HepG2 (cell line): ENCODE measurements around the gene STAB2. TPM values are rescaled to one million over a fixed set of nuclear protein-coding genes. Genes with fewer than 3 reads are reported as not detected.

ENCODE experiments used
- ATAC-seq: fragments of 200-7000 bp; cut with Tn5 transposase; 3 replicates; pipeline ENCODE4 v1.9.1; 2020; ENCODE audit warnings: mild to moderate bottlenecking, moderate library complexity
- BruUV-seq: library from RNA; stranded (reverse); fragments of 400-500 nt; replicated peaks from 2 replicates; lab custom pipeline; 2021; lab: Mats Ljungman, UMichigan
- CTCF ChIA-PET: fragments of 300-600 bp; formaldehyde crosslinking; extraction: SDS; loops from one replicate; lab custom pipeline; 2021; ENCODE audit warnings: low total read pairs, inconsistent platforms, low intra/inter-chr PET ratio; lab: Yijun Ruan, JAX
- POLR2A ChIA-PET: fragments of 350-600 bp; sonication (Branson Sonifier 250); formaldehyde crosslinking; loops from one replicate; lab custom pipeline; 2020; ENCODE audit warnings: antibody characterized with exemption, inconsistent platforms; lab: Yijun Ruan, JAX
- DNase-seq: peaks from one replicate; pipeline ENCODE4 v3.0.0-alpha.2; 2015; ENCODE audit warnings: low spot score
- FAIRE-seq: peaks from 3 replicates; lab custom pipeline; 2011; peaks lifted over from hg19 to GRCh38; lab: Jason Lieb, UNC
- H2AFZ ChIP-seq: one replicate; pipeline ENCODE4 v1.6.1; 2011; ENCODE audit warnings: low read length, inconsistent platforms
- H3K27ac ChIP-seq: fragments of 300-600 bp; 3 replicates; pipeline ENCODE4 v1.8.0; 2011; ENCODE audit warnings: mixed run types, mild to moderate bottlenecking, mixed read lengths, low read length, inconsistent platforms; ENCODE audit not compliant: insufficient read depth; ENCODE audit errors: extremely low read length
- H3K27me3 ChIP-seq, 2 experiments: fragments of 200-600 bp in 1 of 2; 2 replicates in 1 of 2; 3 replicates in 1 of 2; pipeline versions ENCODE4 v1.6.0 to v1.8.0; 2011; ENCODE audit warnings: low read length in 2 of 2, mild to moderate bottlenecking in 2 of 2, moderate library complexity in 2 of 2, inconsistent platforms in 1 of 2; ENCODE audit not compliant: insufficient read depth in 2 of 2, control insufficient read depth in 1 of 2
- H3K36me3 ChIP-seq, 2 experiments: fragments of 200-600 bp in 1 of 2; replicated peaks in 1 of 2; 2 replicates in 1 of 2; 3 replicates in 1 of 2; pipeline versions ENCODE4 v1.5.1 to v1.8.0; 2011; ENCODE audit warnings: low read length in 2 of 2, inconsistent platforms in 1 of 2; ENCODE audit not compliant: insufficient read depth in 2 of 2, control insufficient read depth in 1 of 2
- H3K4me1 ChIP-seq: 2 replicates; pipeline ENCODE4 v1.5.1; 2012; ENCODE audit warnings: low read length, inconsistent platforms; ENCODE audit not compliant: insufficient read depth
- H3K4me2 ChIP-seq: 2 replicates; pipeline ENCODE4 v1.6.0; 2011; ENCODE audit warnings: low read depth, low read length, inconsistent platforms
- H3K4me3 ChIP-seq, 3 experiments: fragments of 200-600 bp in 1 of 3; sonication (generic), shearing (Covaris generic) in 1 of 3; replicated peaks in 1 of 3; 2 replicates each; pipeline ENCODE4 v1.5.1; 2011 to 2016; ENCODE audit warnings: low read length in 3 of 3, inconsistent platforms in 2 of 3, low read depth in 2 of 3, mild to moderate bottlenecking in 2 of 3, control low read depth in 1 of 3, mixed read lengths in 1 of 3; ENCODE audit not compliant: insufficient read depth in 1 of 3
- H3K79me2 ChIP-seq: one replicate; pipeline ENCODE4 v1.6.1; 2011; ENCODE audit warnings: low read length, inconsistent platforms; ENCODE audit not compliant: insufficient read depth
- H3K9ac ChIP-seq: 2 replicates; pipeline ENCODE4 v1.6.0; 2011; ENCODE audit warnings: mild to moderate bottlenecking, low read depth, low read length, inconsistent platforms; ENCODE audit not compliant: insufficient read depth
- H3K9me3 ChIP-seq: 2 replicates; pipeline ENCODE4 v1.5.1; 2012; ENCODE audit warnings: mild to moderate bottlenecking, low read length
- H4K20me1 ChIP-seq: 2 replicates; pipeline ENCODE4 v1.6.0; 2011; ENCODE audit warnings: inconsistent platforms, mild to moderate bottlenecking, low read length, moderate library complexity; ENCODE audit not compliant: insufficient read depth
- BATF2 ChIP-seq: sonication (generic); formaldehyde crosslinking; IDR thresholded peaks from 2 replicates; pipeline ENCODE4 v1.8.0; 2022; ENCODE audit warnings: mild to moderate bottlenecking, missing genetic modification reagents, moderate library complexity
- CAMTA2 ChIP-seq: sonication (generic); formaldehyde crosslinking; IDR thresholded peaks from 2 replicates; pipeline ENCODE4 v1.4.0; 2020; ENCODE audit warnings: mild to moderate bottlenecking, missing genetic modification reagents, borderline replicate concordance
- HIVEP1 ChIP-seq: sonication (generic); formaldehyde crosslinking; IDR thresholded peaks from 2 replicates; pipeline ENCODE4 v1.4.0; 2020; ENCODE audit warnings: mild to moderate bottlenecking, missing genetic modification reagents
- HOXA5 ChIP-seq: sonication (generic); formaldehyde crosslinking; IDR thresholded peaks from 2 replicates; pipeline ENCODE4 v1.4.0; 2020; ENCODE audit warnings: missing genetic modification reagents
- NFATC3 ChIP-seq: sonication (generic); formaldehyde crosslinking; IDR thresholded peaks from 2 replicates; pipeline ENCODE4 v1.5.1; 2020; ENCODE audit warnings: mild to moderate bottlenecking, missing genetic modification reagents
- PCBP2 ChIP-seq: fragments of 200-400 bp; formaldehyde crosslinking; optimal IDR thresholded peaks from 2 replicates; pipeline ENCODE3; 2018; ENCODE audit warnings: low read length, low read depth; ENCODE audit not compliant: poor library complexity, severe bottlenecking
- POLR2AphosphoS2 ChIP-seq: IDR thresholded peaks from 2 replicates; pipeline ENCODE4 v1.6.1; 2011; ENCODE audit warnings: low read depth, low read length, improper control_type of control experiment
- SP1 ChIP-seq, 2 experiments: fragments of 450-650 bp in 1 of 2; sonication (generic) in 1 of 2; formaldehyde crosslinking in 1 of 2; IDR thresholded peaks; 2 replicates each; pipeline versions ENCODE4 v1.4.0 to v1.6.1; 2016 to 2020; ENCODE audit warnings: missing genetic modification reagents in 1 of 2
- SP4 ChIP-seq: sonication (generic); formaldehyde crosslinking; IDR thresholded peaks from 2 replicates; pipeline ENCODE4 v1.8.1; 2023; ENCODE audit warnings: mild to moderate bottlenecking, missing genetic modification reagents
- ZNF230 ChIP-seq: sonication (generic); formaldehyde crosslinking; IDR thresholded peaks from 2 replicates; pipeline ENCODE4 v1.4.0; 2020; ENCODE audit warnings: mild to moderate bottlenecking, missing genetic modification reagents
- ZNF280B ChIP-seq: sonication (generic); formaldehyde crosslinking; IDR thresholded peaks from 2 replicates; pipeline ENCODE4 v1.5.0; 2020; ENCODE audit warnings: missing genetic modification reagents, mild to moderate bottlenecking, borderline replicate concordance
- WGBS: methylation state at CpG from one replicate; pipeline ENCODE4 v1.1.6; 2017; ENCODE audit warnings: low lambda C conversion rate; 5-methylcytosine and 5-hydroxymethylcytosine counted together
- in situ Hi-C: cut with HindIII; loops from 2 replicates; pipeline ENCODE4 v1.10.0; 2017; ENCODE audit warnings: low pct_unique_long_range_greater_than_20kb; ENCODE audit not compliant: extremely low pct_ligation_motif_present
- intact Hi-C: fragments of 100-400 bp; cut with micrococcal nuclease; formaldehyde crosslinking; loops from one replicate; pipeline ENCODE4 v1.10.0; 2022; ENCODE audit not compliant: unreplicated experiment
- polyA plus RNA-seq, 8 experiments: library from polyadenylated mRNA; depleted of rRNA in 3 of 8; stranded (reverse) in 7 of 8; unstranded in 1 of 8; fragments of >200 nt; fragmentation: Illumina TruSeq in 4 of 8; extraction: Trizol in 4 of 8; gene quantifications; 2 replicates each; pipeline versions ENCODE4 v1.2.1 to v1.2.3, GENCODE V29; 2011 to 2016; ENCODE audit warnings: low read depth in 4 of 8, missing spikeins in 1 of 8, mixed read lengths in 1 of 8; ENCODE audit not compliant: insufficient read depth in 1 of 8
- total RNA-seq, 5 experiments: library from RNA; depleted of rRNA; stranded (reverse); fragments of >200 nt; fragmentation: Illumina TruSeq; extraction: Trizol; gene quantifications; 2 replicates each; pipeline ENCODE4 v1.2.3, GENCODE V29; 2016; ENCODE audit warnings: low read depth in 1 of 5
- TF ChIP-seq, protein P1 (sequence below): sonication (generic); formaldehyde crosslinking; IDR thresholded peaks from 2 replicates; pipeline ENCODE4 v1.5.1; 2020; ENCODE audit warnings: missing genetic modification reagents, mild to moderate bottlenecking, borderline replicate concordance
- TF ChIP-seq, protein P2 (sequence below): sonication (generic); formaldehyde crosslinking; IDR thresholded peaks from 2 replicates; pipeline ENCODE4; 2020; ENCODE audit warnings: missing genetic modification reagents, mild to moderate bottlenecking, borderline replicate concordance
- TF ChIP-seq, protein P3 (sequence below): IDR thresholded peaks from 2 replicates; pipeline ENCODE4 v1.6.1; 2016

Gene STAB2
- total and polyA plus RNA-seq, 2 of the 13 experiments (the other 11 are each of a cell fraction or from before 2014, with no cell fraction given), result not detected

DNA sequence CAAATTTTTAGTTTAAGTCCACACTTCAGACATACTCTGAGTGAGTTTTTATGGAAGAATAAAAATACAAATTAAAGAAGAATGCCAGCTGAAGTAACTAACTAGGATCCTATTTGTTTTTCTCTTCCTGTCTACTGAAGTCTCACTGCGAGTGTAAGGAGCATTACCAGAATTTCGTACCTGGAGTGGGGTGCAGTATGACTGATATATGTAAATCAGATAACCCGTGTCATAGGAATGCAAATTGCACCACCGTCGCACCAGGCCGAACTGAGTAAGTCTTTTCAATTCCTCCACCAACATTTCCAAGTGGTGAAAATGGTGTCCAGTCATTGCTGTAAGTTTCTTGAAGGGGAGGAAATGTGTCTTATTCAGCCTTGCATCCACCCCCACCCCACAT is 52.9 kb downstream of the STAB2 start (continued):
- no peak for TF ChIP-seq BATF2 (CRISPR knock-in tag)
- no peak for TF ChIP-seq CAMTA2 (CRISPR knock-in tag)
- TF ChIP-seq, all 625 proteins: peak for 0

GRCh38 chr12:103640410-103640809 is 53.3 kb downstream of the STAB2 start:
- BruUV-seq, result no TSS peak
- ChIA-PET CTCF (no interaction called here), POLR2A (no interaction called here)
- FAIRE-seq (no peak), DNase-seq (no peak), ATAC-seq (no peak)
- Histone ChIP-seq H2AFZ (no peak overlapping the region), H3K4me3 (no peak overlapping the region), H3K9ac (no peak overlapping the region), H3K27ac (no peak overlapping the region), H3K9me3 (no peaks in the 10 kb centered on the region), H3K4me1 (peaks cover 9% of the 10 kb centered on the region), H4K20me1 (no peaks in the 10 kb centered on the region), H3K36me3 (no peaks in the 10 kb centered on the region), H3K4me2 (no peak overlapping the region), H3K27me3 (peaks cover 0 to 2% of the 10 kb centered on the region in 2 experiments; a peak in 1 of 5 replicates), H3K79me2 (no peaks in the 10 kb centered on the region)
- 0% methylated on average over 1 of the region's 1 CpG for WGBS
- intact Hi-C loops (no loop called here), in situ Hi-C loops (no loop called here)
- no peak for TF ChIP-seq PCBP2
- TF ChIP-seq ZNF230 (CRISPR knock-in tag), result no peak
- TF ChIP-seq, protein P1, sequence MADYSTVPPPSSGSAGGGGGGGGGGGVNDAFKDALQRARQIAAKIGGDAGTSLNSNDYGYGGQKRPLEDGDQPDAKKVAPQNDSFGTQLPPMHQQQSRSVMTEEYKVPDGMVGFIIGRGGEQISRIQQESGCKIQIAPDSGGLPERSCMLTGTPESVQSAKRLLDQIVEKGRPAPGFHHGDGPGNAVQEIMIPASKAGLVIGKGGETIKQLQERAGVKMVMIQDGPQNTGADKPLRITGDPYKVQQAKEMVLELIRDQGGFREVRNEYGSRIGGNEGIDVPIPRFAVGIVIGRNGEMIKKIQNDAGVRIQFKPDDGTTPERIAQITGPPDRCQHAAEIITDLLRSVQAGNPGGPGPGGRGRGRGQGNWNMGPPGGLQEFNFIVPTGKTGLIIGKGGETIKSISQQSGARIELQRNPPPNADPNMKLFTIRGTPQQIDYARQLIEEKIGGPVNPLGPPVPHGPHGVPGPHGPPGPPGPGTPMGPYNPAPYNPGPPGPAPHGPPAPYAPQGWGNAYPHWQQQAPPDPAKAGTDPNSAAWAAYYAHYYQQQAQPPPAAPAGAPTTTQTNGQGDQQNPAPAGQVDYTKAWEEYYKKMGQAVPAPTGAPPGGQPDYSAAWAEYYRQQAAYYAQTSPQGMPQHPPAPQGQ (CRISPR knock-in tag), result no peak
- TF ChIP-seq HIVEP1 (CRISPR knock-in tag), result no peak
- TF ChIP-seq ZNF280B (CRISPR knock-in tag), result no peak
- TF ChIP-seq POLR2AphosphoS2, result no peak
- TF ChIP-seq SP1 (IDR thresholded peaks at IDR 0.05), result no peak
- no peak for TF ChIP-seq SP1 (CRISPR knock-in tag; IDR thresholded peaks at IDR 0.05)
- TF ChIP-seq HOXA5 (CRISPR knock-in tag), result no peak
- no peak for TF ChIP-seq SP4 (CRISPR knock-in tag)
- TF ChIP-seq, protein P2, sequence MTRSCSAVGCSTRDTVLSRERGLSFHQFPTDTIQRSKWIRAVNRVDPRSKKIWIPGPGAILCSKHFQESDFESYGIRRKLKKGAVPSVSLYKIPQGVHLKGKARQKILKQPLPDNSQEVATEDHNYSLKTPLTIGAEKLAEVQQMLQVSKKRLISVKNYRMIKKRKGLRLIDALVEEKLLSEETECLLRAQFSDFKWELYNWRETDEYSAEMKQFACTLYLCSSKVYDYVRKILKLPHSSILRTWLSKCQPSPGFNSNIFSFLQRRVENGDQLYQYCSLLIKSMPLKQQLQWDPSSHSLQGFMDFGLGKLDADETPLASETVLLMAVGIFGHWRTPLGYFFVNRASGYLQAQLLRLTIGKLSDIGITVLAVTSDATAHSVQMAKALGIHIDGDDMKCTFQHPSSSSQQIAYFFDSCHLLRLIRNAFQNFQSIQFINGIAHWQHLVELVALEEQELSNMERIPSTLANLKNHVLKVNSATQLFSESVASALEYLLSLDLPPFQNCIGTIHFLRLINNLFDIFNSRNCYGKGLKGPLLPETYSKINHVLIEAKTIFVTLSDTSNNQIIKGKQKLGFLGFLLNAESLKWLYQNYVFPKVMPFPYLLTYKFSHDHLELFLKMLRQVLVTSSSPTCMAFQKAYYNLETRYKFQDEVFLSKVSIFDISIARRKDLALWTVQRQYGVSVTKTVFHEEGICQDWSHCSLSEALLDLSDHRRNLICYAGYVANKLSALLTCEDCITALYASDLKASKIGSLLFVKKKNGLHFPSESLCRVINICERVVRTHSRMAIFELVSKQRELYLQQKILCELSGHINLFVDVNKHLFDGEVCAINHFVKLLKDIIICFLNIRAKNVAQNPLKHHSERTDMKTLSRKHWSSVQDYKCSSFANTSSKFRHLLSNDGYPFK (CRISPR knock-in tag), result no peak
- TF ChIP-seq, protein P3, sequence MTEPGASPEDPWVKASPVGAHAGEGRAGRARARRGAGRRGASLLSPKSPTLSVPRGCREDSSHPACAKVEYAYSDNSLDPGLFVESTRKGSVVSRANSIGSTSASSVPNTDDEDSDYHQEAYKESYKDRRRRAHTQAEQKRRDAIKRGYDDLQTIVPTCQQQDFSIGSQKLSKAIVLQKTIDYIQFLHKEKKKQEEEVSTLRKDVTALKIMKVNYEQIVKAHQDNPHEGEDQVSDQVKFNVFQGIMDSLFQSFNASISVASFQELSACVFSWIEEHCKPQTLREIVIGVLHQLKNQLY (CRISPR knock-in tag), result no peak
- TF ChIP-seq NFATC3, result no peak
